Ecto neural progenitor cell (in vitro differentiated cells): Measurements from ENCODE around the gene HAT1.

Source experiments
- DNase-seq: peaks from one replicate; pipeline ENCODE4 v3.0.0-alpha.2; 2018; ENCODE audit warnings: low spot score

The HAT1 gene

GRCh38 chr2:171919453-171919852, 2.8 kb upstream of the HAT1 start:
- DNase-seq = no peak

- no peak for DNase-seq
Observed at GRCh38 chr2:171921970-171922229, 361 bp upstream of the HAT1 start.

- DNase-seq = no peak
Observed at GRCh38 chr2:171923206-171923605, 945 bp downstream of the HAT1 start.

- DNase-seq = no peak
Observed at GRCh38 chr2:171924170-171924942, 2.1 kb downstream of the HAT1 start.

DNA sequence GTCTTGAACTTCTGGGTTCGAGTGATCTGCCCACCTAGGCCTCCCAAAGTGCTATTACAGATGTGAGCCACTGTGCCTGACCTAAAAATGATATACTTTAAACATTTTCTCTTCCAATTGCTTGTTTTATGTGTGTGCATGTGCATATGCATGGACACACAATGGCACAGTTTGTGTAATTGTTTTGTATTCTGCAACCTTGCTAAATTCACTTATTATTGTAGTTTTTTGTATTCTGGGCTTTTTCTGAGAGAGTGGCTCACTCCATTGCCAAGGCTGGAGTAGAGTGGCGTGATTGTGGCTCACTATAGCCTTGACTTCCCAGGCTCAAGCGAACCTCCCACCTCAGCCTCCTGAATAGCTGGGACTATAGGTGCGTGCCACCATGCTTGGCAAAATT, 8.1 kb downstream of the HAT1 start:
- no peak for DNase-seq

- DNase-seq = no peak
Observed at GRCh38 chr2:171939058-171939742, 16.9 kb downstream of the HAT1 start.

GRCh38 chr2:171939743-171940071, 17.4 kb downstream of the HAT1 start:
- DNase-seq = no peak

- DNase-seq = no peak
Observed at GRCh38 chr2:171941316-171941699, 19.0 kb downstream of the HAT1 start.

GRCh38 chr2:171943869-171944268, 21.6 kb downstream of the HAT1 start:
- DNase-seq = no peak

DNA sequence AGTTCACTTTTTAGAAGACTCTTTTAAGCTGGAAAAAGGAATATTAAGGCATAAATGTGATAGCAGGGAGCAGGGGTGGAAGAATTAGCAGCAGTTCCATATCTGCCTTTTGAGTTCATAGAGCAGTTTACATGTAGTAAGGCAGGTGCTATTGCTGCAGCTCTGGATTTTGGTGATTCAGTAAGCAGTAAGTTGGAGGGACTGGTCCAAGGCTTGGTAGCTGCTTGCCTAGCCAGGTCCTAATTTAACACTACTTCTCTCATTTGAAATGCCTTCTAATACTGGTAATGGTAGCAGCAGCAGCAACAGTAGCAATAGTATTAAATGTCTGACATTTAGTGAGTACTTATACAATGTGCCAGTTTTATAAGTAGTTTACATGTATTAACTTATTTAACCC, 30.0 kb downstream of the HAT1 start:
- no peak for DNase-seq

GRCh38 chr2:171952748-171953147, 30.5 kb downstream of the HAT1 start:
- no peak for DNase-seq

DNA sequence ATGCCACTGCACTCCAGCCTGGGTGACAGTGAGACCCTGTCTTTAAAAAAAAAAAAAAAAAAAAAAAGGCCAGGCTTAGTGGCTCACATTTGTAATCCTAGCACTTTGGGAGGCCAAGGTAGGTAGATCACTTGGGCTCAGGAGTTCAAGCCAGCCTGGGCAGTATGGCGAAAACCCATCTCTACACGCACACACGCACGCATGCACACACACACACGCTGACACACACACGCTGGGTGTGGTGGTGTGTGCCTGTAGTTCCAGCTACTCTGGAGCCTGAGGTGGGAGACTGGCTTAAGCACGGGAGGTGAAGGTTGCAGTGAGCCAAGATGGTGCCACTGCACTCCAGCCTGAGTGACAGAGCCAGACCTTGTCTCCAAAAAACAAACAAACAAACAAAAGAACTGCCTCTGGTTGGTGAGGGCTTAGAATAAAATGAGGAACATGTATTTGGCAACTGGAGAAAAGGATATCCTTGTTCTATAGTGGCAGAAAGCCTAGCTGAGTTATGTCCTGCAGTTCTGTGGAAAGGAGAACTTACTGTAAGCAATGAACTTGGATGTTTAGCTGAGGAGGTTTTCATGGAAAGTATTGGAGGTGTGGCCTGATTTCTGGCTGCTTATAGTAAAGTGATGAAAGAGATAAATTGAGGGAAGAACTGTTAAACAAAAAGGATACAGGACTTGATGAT, 34.0 kb downstream of the HAT1 start:
- no peak for DNase-seq

GRCh38 chr2:171957061-171957460, 34.8 kb downstream of the HAT1 start:
- DNase-seq = no peak

DNA sequence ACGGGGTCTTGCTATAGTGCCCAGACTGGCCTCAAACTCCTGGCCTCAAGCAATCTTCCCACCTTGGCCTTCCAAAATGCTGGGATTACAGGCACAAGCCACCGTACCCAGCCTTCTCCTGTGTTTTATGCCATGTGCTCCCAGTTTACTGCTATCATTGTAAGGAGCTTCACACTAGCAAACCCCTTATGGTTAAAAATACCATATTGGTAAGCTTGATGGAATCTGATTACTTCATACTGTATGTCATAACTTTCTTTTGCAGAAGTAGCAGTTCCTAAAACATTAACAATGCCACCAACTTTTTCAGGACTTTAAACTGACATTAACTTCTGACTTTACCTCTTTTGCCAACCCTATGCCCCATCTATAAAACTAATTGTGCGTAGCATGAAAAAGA, 36.2 kb downstream of the HAT1 start:
- no peak for DNase-seq

DNA sequence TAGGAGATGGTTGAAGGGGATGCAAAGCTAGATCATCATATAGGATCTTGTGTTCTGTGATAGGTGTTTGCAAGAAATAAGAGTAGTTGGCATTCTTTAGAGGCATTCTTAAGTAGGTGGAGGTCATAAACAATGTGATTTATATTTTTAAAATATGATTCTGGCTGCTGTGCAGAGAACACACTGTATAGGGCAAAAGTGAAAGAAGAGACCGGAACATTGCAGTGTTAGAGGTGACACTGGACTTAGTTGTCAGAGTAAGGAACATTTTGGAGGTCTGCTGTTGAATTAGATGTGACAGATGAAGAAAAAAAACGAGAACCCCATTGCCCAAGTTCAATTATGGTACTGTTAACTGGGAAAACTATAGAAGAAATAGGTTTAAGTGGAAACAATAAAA, 37.7 kb downstream of the HAT1 start:
- DNase-seq = no peak

DNA sequence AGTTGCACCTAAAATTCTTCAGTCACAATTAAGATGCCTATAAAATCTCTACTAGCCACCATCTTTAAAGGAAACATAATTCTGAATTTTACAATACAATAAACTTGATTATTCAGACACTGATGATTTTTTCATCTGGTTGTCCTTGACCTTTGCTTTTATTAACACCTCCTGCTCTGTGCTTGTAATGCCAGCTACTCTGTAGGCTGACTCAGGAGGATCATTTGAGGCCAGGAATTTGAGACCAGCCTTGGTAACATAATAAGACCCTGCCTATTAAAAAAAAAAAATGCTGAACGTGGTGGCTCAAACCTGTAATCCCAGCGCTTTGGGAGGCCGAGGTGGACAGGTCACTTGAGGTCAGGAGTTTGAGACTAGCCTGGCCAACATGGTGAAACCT, 38.3 kb downstream of the HAT1 start:
- DNase-seq = no peak

- DNase-seq = no peak
Observed at GRCh38 chr2:171963198-171963597, 40.9 kb downstream of the HAT1 start.

- no peak for DNase-seq
Observed at GRCh38 chr2:171964308-171964707, 42.0 kb downstream of the HAT1 start.

GRCh38 chr2:171965238-171965637, 43.0 kb downstream of the HAT1 start:
- DNase-seq = no peak

- DNase-seq = no peak
Observed at GRCh38 chr2:171965661-171966060, 43.4 kb downstream of the HAT1 start.

DNA sequence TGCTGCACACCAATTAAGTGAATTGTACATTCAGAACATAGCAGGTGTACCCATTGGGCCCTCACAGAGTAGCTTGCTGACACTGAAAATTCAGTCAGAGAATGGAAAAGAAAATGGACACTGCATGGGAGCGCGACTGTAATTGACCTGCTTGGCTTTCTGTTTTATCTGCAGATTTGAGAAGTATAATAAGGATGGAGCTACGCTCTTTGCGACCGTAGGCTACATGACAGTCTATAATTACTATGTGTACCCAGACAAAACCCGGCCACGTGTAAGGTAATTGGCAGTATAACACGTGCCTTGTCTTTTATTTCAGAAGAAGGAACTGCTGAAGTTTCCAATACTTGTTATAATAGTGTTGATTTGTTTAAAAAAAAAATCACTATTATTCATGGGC, 44.0 kb downstream of the HAT1 start:
- DNase-seq = no peak

GRCh38 chr2:171966688-171967087, 44.4 kb downstream of the HAT1 start:
- DNase-seq = no peak

GRCh38 chr2:171968509-171968908, 46.2 kb downstream of the HAT1 start:
- no peak for DNase-seq
